ENCODE results near the gene GJD4. TPM values are rescaled to one million over a fixed set of nuclear protein-coding genes. Genes with fewer than 3 reads are reported as not detected.

The GJD4 gene
- total RNA-seq, 2 donors from 2014 or later = not detected

GRCh38 chr10:35626971-35627507, 21.9 kb downstream of the GJD4 start:
- Histone ChIP-seq H3K9me3 (no peaks in the 10 kb centered on the region), H3K27ac (no peak overlapping the region), H3K4me3 (no peak overlapping the region), H3K36me3 (no peaks in the 10 kb centered on the region), H3K27me3 (no peaks in the 10 kb centered on the region), H3K4me1 (no peaks in the 10 kb centered on the region)
- TF ChIP-seq, protein P1, sequence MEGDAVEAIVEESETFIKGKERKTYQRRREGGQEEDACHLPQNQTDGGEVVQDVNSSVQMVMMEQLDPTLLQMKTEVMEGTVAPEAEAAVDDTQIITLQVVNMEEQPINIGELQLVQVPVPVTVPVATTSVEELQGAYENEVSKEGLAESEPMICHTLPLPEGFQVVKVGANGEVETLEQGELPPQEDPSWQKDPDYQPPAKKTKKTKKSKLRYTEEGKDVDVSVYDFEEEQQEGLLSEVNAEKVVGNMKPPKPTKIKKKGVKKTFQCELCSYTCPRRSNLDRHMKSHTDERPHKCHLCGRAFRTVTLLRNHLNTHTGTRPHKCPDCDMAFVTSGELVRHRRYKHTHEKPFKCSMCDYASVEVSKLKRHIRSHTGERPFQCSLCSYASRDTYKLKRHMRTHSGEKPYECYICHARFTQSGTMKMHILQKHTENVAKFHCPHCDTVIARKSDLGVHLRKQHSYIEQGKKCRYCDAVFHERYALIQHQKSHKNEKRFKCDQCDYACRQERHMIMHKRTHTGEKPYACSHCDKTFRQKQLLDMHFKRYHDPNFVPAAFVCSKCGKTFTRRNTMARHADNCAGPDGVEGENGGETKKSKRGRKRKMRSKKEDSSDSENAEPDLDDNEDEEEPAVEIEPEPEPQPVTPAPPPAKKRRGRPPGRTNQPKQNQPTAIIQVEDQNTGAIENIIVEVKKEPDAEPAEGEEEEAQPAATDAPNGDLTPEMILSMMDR (IDR thresholded peaks at IDR 0.05) = no peak
- DNase-seq (ENCODE audit: low spot score) = no peak

DNA sequence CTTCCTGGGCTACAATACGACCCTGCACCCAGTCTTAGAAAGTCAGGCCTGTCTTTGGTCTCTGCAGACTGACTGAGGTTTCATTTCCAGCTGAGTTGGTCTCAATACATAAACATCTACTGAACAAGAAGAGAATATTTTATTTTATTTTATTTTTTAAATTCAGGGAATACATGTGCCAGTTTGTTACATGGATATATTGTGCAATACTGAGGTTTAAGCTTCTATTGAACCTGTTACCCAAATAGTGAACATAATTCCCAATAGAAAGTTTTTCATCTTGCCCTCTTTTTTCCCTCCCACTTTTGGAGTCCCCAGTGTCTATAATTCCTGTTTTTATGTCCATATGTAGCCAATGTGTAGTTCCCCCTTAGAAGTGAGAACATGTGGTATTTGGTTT, 26.3 kb downstream of the GJD4 start:
- peaks cover 0 to 9% of the 10 kb centered on the region in 2 donors for H3K4me1 ChIP-seq
- no peaks in the 10 kb centered on the region for H3K9me3 ChIP-seq
- TF ChIP-seq, protein P1 (IDR thresholded peaks at IDR 0.05) = no peak
- no peak overlapping the region for H3K27ac ChIP-seq
- no peak overlapping the region for H3K4me3 ChIP-seq
- no peak for DNase-seq (ENCODE audit: low spot score)
- no peaks in the 10 kb centered on the region for H3K36me3 ChIP-seq
- H3K27me3 ChIP-seq = no peaks in the 10 kb centered on the region

DNA sequence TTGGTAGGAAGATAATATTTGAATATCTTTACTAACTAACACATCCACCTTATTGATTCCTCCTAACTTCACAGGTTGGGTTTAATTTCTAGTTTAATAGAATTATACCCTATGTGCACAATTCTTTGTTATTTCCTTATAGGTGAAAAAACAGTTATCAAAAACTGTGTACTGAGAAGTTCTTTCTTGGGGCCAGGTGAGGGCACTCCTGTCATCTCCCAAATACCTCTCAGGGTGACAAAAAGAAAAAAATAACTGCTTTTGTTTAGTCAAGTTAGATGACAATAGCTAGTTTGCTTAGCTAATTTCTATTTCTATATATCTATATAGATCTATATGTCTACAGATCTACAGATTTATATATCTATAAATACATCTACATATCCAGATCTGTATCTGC, 26.9 kb downstream of the GJD4 start:
- Histone ChIP-seq H3K9me3 (no peaks in the 10 kb centered on the region), H3K4me1 (peaks cover 0 to 10% of the 10 kb centered on the region in 2 donors), H3K4me3 (no peak overlapping the region), H3K36me3 (no peaks in the 10 kb centered on the region), H3K27ac (no peak overlapping the region), H3K27me3 (no peaks in the 10 kb centered on the region)
- TF ChIP-seq, protein P1 (IDR thresholded peaks at IDR 0.05) = no peak
- no peak for DNase-seq (ENCODE audit: low spot score)

GRCh38 chr10:35633006-35633980, 28.2 kb downstream of the GJD4 start:
- H3K9me3 ChIP-seq = no peaks in the 10 kb centered on the region
- TF ChIP-seq, protein P1 (IDR thresholded peaks at IDR 0.05) = no peak
- H3K27ac ChIP-seq = no peak overlapping the region
- no peak for DNase-seq (ENCODE audit: low spot score)
- no peak overlapping the region for H3K4me3 ChIP-seq
- no peaks in the 10 kb centered on the region for H3K27me3 ChIP-seq
- peaks cover 0 to 18% of the 10 kb centered on the region in 2 donors for H3K4me1 ChIP-seq
- no peaks in the 10 kb centered on the region for H3K36me3 ChIP-seq

DNA sequence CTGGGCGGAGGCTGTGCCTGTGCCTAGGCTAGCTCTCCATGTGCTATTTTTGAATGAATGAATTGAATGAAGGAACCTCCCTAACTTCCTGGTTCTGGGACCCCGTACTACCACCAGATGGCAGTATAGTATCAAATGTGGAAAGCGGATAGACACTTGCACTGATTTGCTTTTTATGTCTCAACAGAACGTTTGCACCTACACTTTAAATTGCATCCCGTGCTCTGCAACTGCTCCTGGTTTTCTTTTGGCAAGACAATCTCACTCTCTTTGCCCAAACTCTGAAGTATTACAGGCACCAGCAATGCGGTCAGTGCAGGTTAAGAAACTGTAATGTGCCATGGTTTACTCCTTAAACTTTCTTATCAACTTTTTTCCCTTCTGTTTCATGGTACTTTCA, 30.4 kb downstream of the GJD4 start:
- Histone ChIP-seq H3K9me3 (no peaks in the 10 kb centered on the region), H3K4me3 (no peak overlapping the region), H3K36me3 (no peaks in the 10 kb centered on the region), H3K4me1 (peaks cover 0 to 33% of the 10 kb centered on the region in 2 donors), H3K27me3 (no peaks in the 10 kb centered on the region), H3K27ac (no peak overlapping the region)
- TF ChIP-seq, protein P1 (IDR thresholded peaks at IDR 0.05) = peak; percentile 84 to 91
- DNase-seq (ENCODE audit: low spot score) = no peak
